ENCODE results near the gene PPFIA1.

DNA sequence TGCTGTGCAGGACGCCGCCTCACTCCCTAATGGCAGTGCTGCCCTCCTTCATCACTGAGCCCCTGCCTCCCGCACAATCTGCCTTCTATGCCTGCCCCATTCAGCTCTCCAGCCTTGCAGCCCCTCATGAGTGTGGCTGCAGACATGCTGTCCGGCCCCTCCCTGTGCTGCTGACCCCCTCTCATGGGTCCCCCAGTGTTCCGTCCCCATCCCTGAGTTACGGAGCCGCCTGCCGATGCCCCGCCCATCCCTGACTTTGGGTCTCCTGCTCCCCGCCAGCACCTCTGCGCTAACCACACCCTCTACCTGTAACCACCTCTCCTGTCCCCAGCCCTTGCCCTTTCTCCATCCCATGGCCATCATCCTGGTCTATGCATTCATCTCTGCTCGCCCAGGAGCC lies 161.1 kb downstream of the PPFIA1 start:
- TF ChIP-seq, protein P1, sequence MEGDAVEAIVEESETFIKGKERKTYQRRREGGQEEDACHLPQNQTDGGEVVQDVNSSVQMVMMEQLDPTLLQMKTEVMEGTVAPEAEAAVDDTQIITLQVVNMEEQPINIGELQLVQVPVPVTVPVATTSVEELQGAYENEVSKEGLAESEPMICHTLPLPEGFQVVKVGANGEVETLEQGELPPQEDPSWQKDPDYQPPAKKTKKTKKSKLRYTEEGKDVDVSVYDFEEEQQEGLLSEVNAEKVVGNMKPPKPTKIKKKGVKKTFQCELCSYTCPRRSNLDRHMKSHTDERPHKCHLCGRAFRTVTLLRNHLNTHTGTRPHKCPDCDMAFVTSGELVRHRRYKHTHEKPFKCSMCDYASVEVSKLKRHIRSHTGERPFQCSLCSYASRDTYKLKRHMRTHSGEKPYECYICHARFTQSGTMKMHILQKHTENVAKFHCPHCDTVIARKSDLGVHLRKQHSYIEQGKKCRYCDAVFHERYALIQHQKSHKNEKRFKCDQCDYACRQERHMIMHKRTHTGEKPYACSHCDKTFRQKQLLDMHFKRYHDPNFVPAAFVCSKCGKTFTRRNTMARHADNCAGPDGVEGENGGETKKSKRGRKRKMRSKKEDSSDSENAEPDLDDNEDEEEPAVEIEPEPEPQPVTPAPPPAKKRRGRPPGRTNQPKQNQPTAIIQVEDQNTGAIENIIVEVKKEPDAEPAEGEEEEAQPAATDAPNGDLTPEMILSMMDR (IDR thresholded peaks at IDR 0.05) = no peak
- no peak for TF ChIP-seq EP300 (IDR thresholded peaks at IDR 0.05)

Data from sigmoid colon (tissue), 4 donors.